ENCODE data around the gene MTA2.
"Not testable (repeated sequence)": the region's sequence is repeated elsewhere in the genome, so short reads cannot be mapped to it uniquely, and the experiment has no call there.

Gene MTA2

DNA sequence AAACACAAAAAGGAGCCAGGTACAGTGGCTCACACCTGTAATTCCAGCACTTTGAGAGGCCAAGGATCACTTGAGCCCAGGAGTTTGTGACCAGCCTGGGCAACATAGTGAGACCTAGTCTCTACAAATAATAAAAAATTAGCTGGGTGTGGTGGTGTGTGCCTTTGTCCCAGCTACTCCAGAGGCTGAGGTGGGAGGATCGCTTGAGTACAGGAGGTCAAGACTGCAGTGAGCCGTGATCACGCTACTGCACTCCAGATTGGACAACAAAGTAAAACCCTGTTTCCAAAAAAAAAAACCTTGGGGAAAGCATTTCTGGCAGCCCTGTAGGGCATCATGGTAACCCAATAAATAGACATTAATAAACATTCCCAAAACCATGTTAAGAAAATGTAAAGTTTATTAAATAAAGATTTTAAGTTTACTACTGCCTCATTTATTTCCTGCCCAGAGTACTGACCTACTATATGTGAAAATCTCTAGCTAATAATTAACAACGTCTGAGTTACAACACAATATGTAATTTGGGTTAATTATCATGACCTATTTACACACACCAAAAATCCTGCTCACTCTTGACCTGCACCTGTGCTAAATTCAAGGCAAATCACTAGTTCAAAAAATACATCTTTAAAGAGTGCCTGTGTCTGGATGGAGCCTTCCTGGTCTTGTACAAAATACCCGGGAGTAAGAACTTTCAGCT lies 36.4 kb downstream of the MTA2 start:
- DNase-seq, result no peak

DNA sequence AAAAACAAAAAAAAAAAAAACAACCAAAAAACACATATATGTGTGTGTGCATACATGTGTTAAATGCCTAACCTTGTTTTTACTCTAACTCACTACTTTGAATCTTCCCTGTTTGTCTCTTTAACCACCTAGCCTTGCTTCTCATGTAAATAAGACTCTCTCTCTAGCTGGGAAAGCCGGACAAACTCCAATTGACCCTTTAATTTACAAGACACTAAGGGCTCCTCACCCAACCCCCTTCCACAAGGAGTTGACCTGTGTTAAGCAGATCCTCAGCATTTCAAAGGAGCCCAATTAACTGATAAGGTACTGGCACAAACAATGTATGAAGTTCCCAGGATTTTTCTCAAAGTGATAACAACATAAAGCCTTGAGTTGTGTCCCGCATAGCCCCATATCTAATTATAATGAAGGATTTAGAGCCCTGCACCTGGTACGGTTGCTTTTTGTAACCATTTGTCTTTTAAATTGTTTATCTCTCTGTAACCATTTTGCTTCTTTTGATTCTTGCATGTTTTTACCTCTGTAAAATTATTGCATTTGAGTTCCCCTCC lies 39.9 kb downstream of the MTA2 start:
- DNase-seq, result not testable (repeated sequence)

DNA sequence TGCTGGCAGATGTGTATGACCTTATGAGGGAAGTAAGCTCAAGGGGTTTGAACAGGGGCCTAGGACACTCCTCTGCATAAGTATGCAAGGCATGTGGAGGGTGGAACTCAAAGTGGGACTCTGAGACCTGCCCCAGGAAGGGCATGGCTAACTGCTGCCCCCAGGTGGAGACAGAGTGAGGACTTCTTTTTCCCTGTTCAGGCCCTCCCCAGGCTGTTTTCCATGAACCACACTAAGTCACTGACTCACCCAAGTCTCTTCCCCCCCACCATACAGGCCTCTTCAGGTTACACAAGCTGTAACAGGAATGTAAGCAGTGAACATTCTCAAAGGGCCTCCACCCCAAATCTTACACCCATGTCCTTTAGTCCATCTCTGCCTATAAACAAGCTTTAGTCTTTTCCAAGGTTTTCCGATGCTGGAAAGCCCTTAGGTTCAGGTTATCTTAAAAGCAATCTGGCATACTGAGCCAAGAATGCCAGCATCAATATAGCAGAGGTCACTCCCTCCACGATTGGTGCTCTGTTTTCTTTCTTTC lies 41.0 kb downstream of the MTA2 start:
- no peak for DNase-seq

DNA sequence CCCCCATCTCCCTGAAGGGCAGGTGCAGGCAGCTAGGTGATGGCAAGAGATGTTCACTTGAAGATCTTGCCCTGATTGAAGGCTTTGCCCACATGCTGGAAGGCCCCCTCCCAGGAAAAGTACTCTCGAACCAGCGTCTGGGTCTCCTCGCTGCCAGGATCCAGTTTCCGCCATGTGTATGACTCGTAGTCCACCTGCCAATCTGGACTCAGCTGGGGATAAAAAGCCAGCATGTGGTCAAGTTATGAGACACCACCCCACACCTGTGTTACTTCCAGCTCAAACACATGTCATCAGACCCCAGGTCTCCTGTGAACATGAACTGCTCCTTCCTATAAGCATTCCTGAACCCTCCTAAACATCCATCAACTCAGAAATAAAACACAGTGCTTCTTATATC lies 42.0 kb downstream of the MTA2 start:
- DNase-seq, result not testable (repeated sequence)

DNA sequence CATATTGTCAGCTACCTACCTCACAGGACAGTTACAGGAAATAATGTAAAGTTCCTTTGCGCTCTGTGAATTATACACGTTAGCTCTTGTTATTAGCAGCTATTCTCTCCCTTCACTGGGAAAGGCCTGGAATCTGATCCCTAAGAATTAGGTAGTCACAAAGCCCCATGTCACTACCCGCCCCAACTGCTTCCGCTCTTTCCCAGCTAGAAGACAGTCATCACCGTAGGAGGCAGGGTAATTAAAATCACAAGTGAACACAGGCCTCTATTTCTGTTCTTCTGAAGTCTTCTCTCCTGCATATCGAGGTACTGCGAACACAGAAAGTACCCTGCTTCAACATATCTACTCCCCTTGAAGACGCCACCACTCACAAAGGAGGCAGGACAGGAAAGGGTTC lies 42.5 kb downstream of the MTA2 start:
- no peak for DNase-seq

DNA sequence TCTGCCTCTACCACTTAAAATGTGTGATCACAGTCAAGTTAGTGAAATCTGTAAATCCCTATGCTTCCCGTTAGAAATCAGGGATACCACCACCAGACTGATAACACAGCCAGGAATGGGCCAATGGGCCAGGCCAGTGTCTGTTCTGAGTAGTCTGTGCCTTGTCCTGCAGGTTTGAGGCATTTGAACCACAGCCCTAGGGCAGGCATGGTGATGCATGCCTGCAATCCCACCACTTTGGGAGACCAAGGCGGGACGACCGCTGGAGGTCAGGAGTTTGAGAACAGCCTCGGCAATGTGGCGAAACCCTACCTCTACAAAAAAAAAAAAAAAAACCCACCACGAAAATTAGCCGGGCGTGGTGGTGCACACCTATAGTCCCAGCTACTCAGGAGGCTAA lies 43.0 kb downstream of the MTA2 start:
- no peak for DNase-seq

DNA sequence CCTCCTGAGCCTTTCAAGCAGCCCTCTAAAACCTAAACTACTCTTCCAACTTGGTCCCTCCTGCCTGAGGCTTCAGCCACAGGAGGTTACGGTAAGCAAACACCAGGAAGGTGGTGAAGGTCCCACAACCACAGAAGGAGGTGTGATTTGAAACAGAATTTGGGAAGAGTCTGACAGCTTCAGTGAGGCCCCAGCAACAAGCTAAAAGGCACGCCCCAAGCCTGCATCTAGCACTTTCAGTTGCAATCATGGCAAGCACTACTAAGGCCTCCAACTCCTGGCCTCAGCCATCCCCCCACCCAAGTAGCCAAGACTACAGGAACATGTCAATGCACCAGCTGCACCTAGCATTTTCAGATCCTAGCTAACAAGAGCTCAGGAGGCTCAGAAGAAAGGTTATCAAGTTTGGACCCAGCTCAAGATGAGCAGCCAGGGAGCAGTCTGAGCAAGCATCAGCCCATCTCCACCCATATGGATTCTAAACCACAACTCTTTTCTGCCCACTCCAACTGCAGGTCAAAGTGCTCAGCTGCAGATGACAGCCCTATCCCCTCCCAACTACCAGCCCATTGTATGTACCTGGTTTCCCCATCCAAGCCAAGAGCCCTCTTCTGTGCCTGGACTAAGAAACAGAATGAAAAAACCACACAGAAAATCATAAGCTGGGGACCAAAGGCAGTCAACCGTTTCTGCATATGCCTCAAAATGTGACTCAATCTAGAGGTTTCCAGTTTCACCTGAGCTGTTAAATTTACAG lies 44.6 kb downstream of the MTA2 start:
- DNase-seq, result no peak

DNA sequence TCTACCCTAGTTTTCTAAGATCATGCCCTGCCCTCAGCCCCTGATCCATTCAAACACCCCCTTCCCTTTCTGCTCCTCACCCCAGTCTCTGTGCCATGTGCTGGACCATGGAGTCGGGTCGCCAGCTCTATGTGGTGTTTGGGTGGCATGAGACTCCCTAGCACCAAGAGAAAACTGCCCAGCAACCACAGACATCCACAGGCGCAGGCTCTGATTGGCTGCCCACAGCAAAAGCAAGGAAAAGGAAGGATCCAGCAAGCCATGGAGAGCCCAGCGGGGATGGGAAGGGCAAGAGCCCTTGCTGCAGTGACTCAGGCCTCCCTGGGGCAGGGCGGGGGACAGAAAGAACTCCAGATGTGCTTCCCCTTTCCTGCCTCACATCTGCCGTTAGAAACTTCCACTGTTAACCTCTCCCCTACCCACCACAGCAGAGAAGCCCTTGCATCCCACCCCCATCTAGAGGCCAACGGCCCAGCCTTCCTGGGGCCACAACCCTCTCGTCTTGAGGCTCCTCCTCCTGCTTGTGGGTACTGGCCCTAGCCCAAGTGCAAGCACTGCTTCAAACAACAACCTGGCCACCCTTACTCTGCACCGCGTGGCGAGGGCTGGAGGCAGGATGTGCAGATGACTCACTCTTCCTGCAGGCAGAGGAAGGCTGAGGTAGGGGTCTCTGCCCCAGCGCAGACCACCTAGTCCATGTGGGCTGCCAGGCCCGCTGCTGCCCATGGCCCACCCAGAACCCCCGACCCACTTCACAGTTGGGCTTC lies 45.4 kb downstream of the MTA2 start:
- peak; percentile 66 for DNase-seq

DNA sequence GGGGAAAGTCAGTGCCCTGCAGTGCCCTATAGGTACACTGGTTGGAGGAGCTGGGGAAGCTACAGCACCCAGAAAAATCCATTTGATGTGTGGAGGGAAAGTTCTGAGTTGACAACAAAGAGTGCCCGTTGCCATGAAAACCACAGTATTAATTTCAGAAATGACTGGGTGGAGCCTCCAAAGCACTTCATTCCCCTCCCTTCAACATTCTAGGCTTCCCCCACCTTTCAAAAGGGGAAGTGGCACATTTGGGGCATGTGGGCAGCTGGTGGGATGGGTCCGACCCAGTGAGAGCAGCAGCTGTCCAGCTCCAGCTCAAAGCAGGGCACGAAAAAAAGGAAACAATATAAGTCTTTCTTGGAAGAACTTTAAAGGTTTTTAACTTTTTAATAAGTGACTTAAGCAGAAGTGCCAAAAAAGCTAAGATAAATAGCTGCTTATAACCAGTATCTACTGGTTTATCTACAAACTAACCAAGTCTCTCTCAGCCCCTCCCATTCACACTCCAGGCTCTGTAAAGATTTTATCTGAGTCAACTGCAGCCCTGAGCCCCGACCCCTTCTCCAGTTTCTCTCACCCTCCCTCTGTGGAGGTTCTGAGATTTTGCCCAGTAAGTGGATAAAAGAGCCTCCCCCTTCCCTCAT lies 46.1 kb downstream of the MTA2 start:
- no peak for DNase-seq

DNA sequence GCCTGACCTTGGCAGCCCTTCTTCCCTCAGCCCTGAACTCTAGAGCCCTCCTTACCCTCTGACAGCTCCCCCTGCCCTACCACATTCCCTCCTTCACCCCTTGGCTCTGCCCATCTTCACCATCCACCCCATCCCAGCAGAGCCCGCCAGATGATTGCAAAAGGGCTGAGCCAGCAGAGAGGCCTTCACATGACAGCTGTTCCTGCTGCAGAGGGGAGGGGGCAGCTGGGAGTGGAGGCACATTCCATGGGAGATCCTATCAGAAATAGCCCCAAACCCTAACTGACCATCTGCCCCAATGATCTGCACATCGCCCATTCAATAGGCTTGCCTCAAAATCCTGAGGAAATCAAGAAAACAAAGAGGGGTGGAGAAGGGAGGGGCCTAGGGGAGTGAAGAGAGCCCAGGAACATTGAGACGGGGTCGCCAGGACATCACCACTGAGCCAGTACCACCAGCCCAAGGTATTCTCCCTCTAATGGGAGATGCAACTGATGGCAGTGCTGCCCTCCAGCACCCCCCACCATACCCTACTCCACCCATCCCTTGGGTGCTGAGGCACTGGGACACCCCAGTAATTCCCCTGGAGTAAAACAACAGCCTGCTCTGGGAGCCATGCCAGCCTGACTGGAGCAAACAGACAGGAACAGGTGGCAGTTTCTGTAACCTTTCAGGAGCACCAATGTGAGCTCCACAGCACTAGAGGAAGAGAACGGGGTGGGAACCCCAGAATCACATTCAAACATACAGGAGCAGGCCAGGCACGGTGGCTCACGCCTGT lies 47.1 kb downstream of the MTA2 start:
- DNase-seq, result no peak

DNA sequence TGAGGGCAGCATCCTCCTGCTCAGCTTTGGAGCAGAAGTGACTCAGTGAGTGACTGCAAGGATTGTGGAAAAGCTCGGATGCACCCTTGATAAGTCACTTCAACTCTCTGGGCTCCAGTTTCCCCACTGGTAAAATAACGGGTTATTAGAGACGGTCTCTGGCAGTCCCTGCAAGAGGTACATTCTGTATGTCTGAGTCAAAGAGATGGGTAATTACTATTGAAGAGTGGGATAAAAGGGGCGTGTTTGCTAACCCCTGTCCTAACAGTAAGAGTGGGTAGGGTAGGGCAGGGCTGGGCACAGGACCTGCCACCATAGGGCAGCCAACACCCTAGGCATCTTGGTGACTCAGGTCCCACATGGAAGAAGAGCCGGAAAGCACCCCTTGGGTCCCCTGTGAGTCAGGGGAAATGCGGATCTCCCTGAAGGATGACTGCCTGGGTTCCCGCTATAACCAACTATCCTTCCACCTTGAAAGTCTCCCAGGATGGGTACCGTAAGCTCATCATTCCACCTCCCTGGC lies 47.8 kb downstream of the MTA2 start:
- DNase-seq, result no peak

DNA sequence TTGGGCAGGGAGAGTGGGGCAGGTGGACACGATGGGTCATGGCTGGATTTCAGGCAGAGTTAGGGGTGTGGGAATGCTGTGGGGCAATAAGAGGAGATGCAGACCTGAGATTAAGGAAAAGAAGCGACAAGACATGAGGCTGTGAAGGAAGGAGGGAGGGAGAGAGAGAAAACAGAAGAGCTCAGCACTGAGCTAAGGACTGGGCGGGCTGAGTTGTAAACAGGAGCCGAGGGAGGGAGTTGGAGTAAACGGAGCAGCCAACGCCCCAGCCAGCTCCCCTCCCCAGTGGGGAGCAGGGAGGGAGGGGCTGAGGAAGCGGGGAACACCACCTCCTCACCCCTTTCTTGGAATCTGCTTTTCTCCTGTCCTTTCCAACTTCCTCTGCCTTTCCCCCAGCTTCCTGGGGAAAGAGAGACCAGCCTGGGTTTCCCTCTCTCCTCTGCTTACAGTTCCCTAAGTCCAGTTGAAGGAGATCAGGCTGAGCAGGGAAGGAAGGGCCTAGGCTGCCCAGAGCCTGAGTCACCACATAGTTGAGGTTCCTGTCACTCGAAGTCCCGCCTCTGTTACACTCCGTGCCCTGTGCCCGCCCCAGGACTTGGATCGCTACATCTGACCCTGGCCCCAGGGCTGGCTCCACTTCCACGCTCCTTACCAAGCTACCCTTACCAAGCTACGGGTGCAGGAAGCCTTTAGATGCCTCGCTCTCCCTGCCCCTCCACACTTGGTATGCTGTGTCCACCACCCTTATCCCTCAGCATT lies 48.4 kb downstream of the MTA2 start:
- no peak for DNase-seq

DNA sequence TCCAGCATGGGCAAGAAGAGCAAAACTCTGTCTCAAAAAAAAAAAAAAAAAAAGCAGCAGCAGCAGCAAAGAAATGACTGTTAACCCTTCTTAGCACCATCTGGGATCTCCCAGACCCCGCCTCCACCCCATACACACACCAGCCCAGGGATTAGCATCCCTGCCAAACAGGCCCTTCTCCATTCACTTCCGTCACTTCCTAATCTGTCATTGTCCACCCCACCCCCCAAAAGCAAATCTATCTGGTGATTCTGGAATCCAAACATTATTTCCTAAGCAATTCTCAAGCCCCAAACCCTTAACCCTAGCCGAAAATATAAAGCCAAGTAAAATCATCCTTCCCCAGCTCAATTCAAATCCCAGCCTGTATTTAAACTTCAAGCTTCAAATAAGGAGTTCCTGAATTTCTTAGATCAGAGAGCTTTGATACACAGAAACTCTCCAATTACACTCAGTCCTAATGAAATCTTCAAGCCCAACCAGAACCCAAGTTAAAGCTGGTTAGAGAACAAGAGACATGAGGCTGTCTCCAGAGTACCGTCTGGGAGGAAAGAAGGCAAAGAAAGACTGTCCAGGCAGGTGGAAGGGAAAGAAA lies 49.1 kb downstream of the MTA2 start:
- DNase-seq, result no peak

DNA sequence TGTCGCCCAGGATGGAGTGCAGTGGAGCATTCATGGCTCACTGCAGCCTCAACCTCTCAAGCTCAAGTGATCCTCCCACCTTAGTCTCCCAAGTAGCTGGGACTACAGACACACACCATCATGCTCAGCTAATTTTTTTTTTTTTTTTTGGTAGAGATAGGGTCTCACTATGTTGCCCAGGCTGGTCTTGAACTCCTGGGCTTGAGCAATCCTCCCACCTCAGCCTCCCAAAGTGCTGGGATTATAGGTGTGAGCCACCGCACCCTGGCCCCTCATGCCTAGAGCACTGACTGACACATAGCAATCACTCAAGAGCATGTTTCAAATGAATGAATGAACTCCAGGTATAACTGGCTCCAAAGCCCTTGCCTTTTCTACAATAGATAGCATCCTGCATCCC lies 51.2 kb downstream of the MTA2 start:
- not testable (repeated sequence) for DNase-seq

DNA sequence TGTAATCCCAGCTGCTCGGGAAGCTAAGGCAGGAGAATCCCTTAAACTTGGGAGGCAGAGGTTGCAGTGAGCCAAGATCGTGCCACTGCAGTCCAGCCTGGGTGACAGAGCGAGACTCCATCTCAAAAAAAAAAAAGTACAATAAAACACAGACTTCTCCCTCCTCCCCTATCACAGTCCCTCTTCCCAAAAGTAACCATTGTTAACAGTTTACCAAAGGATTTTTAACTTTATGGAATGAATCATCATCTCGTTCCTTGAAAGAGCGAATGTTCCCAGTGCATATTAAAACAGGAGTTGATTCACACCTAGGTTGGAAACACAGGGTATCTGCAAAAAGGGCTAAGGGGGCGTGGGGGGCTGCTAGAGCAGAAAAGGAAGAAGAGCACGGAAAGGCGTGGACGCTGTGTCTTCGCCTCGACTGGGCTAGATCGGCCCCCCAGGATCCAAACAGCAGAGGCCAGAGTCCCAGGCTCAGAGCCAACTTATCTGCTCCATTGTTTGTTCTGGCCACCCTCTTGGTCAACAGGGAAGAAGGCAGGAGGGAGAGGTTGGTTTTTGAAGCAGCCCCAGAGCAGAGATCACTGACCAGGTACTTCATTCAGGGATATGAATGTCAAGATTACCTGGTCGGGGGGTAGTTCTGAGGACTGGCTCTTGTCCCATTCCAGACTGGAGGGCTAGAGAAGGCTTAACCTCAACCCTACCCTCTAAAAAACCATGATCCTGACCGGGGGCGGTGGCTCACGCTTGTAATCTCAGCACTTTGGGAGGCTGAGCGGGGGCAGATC lies 52.9 kb downstream of the MTA2 start:
- DNase-seq, result no peak

DNA sequence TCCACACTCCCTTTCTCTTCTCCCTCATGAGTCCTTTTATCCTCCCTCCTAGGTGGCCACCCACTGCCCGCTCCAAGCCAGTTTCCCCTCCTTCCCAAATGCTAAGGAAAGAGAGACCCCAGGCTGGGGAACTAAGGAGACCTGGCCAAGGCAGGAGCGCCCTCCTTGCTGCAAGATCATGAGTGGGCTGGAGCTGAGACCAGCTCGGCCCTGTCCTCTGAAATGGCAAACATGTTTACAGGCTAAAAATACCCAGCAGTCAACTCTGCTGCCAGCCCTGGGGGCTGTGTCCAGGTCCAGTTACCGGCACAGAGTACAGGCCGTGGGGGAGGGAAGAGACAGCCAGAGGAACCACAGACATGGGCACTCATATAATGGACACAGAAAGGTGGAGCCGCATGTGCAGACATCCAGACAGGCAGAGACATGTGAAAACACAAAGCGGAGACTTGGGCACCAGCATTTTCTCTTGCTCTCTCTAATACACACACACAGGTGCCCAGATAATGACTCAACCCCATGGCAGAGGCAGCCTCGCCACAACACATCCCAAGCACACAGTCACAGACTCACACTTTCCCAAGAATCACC lies 53.9 kb downstream of the MTA2 start:
- DNase-seq, result no peak

DNA sequence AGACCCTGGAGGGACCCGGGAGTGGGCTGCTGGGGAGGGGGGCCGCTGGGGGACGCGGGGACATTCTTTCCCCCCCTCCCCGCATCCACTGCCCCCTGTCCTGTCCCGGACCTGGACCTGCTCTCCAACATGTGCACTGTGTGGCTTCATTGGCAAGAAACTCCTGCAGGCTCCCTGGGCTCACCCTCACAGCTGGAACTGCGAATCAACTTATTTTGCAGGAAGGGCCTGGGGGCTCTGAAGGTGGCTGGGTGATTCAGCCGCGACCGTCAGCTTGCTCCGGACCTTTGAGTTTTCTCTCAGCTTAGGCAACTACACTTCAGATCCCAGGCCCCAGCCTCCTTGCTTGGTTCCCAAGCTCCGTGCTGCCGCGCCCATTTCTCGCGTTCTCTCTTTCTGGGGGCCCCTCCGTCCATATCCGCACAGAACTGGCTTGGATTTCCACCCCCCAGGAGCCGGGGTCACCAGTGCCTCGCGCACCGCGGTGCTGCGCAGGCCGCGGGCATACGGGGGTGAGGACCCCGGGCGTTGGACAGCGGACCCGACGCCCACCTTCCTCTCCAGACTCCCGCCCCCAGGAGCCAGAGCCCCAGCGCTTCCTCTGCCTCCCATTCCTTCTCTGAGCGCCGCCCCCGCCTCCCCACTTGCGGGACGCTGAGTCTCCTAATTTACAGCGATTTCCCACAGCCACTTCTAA lies 54.6 kb downstream of the MTA2 start:
- DNase-seq, result no peak

DNA sequence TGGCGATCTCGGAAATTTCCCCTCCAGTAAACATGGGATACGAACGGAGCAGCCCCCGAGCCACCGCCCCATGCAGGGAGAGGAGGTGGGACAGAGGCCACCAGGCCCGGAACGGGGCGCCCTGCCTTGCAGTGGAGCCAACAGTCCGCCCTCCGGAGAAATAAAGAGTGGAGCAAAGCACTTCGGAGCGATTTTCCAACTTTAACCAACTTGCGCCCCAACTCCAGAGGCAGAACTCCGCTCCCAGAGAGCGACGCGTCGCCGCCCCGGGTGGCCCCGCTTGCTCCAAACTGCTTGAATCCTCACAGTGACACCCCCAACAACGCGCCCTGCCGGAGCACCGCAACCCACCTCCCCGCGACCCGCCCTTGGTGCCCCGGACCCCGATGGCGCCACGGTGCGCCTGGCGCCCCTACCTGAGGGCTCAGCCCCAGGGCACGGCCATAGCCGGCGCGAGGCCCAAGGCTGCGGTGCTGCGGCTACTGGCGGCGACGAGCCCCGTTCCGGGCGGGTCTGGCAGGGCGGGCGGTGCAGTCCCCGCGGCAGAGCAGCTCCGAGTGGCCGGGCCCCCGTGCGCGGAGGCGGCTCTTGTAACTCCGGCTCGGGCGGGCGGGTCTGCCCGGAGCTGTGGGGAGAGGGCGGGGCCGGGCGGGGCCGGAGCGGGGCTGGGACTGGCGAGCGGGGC lies 55.3 kb downstream of the MTA2 start, which contains the start of gene AHNAK:
Gene AHNAK (minus strand): TSS at position 563 of the 685 bp plus-strand sequence. CDS start 10,708 bp downstream, outside the sequence.
- no peak for DNase-seq
